IgD-negative memory B cell (primary cell): ENCODE measurements around the gene PRM1. TPM values are rescaled to one million over a fixed set of nuclear protein-coding genes. Genes with fewer than 3 reads are reported as not detected.
"Not testable (repeated sequence)": the region's sequence is repeated elsewhere in the genome, so short reads cannot be mapped to it uniquely, and the experiment has no call there.

Source experiments
- H3K27ac Mint-ChIP-seq, 3 donors: one replicate each; pipeline ENCODE4 v1.8.0; 2020 to 2022; ENCODE audit warnings: mild to moderate bottlenecking in 3 of 3, mixed read lengths in 3 of 3, moderate library complexity in 1 of 3
- H3K27me3 Mint-ChIP-seq: one replicate; pipeline ENCODE4 v1.8.0; 2021; ENCODE audit warnings: mixed read lengths
- H3K36me3 Mint-ChIP-seq: one replicate; pipeline ENCODE4 v1.8.0; 2020; ENCODE audit warnings: mild to moderate bottlenecking, mixed read lengths
- H3K4me1 Mint-ChIP-seq, 3 donors: one replicate each; pipeline ENCODE4 v1.8.0; 2020 to 2022; ENCODE audit warnings: mixed read lengths in 3 of 3, mild to moderate bottlenecking in 1 of 3
- H3K4me3 Mint-ChIP-seq, 4 donors: one replicate each; pipeline ENCODE4 v1.8.0; 2020 to 2022; ENCODE audit warnings: mild to moderate bottlenecking in 4 of 4, mixed read lengths in 4 of 4, moderate library complexity in 3 of 4
- H3K9me3 Mint-ChIP-seq, 3 donors: one replicate each; pipeline ENCODE4 v1.8.0; 2020 to 2021; ENCODE audit warnings: mixed read lengths in 3 of 3, mild to moderate bottlenecking in 1 of 3
- polyA plus RNA-seq: library from polyadenylated mRNA; unstranded; fragments of 300-500 nt; fragmentation: Illumina TruSeq; gene quantifications from one replicate; pipeline ENCODE4 v1.2.3, GENCODE V29; 2021

Gene PRM1
- polyA plus RNA-seq, 1 donor from 2014 or later = not detected

DNA sequence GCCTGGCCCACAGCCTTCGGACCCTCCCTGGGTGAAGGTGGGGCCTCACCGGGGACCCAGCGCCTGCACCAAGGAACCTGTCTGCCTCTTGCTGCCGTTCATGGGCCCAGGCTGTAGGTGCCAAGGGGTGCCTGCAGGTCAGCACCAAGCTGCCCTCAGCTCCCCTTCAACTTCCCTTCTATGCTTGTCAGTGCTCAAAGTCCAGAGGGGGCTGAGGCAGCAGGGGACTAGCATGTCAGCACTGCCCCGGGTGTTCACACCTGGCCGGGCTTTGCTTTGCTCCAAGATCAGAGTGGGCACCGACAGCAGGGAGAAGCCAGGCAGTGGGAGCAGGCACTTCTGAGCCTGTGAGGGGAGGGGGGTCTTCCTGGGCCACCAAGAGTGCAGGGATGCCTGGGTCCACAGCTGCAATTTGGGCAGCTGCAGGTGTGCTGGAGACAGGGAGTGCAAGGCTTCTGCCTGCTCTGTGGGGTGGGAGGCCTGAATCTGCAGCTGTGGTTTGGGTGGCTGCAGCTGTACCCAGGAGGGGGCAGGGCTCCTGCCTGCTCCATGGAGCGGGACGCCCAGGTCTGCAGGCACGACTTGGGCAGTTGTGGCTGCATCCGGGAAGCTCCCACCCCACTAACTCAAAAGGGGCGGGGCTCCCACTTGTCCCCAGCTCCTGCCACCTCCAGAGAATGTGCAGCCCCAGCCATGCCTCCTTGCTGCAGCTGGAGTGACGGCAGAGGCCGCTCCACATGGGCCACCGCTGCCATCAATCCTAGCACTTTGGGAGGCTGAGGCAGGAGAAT is 27.6 kb upstream of the PRM1 start:
- H3K27ac Mint-ChIP-seq = peak overlapping the region; percentile 23 to 97 (median 92)
- peak overlapping the region in 3 of 4 donors; percentile 42 to 78 (median 47) for H3K4me3 Mint-ChIP-seq
- H3K4me1 Mint-ChIP-seq = peaks cover 28 to 51% (median 46%) of the 10 kb centered on the region in 3 donors
- H3K27me3 Mint-ChIP-seq = peaks cover 3% of the 10 kb centered on the region
- peaks cover 0 to 2% (median 0%) of the 10 kb centered on the region in 3 donors for H3K9me3 Mint-ChIP-seq
- H3K36me3 Mint-ChIP-seq = no peaks in the 10 kb centered on the region

DNA sequence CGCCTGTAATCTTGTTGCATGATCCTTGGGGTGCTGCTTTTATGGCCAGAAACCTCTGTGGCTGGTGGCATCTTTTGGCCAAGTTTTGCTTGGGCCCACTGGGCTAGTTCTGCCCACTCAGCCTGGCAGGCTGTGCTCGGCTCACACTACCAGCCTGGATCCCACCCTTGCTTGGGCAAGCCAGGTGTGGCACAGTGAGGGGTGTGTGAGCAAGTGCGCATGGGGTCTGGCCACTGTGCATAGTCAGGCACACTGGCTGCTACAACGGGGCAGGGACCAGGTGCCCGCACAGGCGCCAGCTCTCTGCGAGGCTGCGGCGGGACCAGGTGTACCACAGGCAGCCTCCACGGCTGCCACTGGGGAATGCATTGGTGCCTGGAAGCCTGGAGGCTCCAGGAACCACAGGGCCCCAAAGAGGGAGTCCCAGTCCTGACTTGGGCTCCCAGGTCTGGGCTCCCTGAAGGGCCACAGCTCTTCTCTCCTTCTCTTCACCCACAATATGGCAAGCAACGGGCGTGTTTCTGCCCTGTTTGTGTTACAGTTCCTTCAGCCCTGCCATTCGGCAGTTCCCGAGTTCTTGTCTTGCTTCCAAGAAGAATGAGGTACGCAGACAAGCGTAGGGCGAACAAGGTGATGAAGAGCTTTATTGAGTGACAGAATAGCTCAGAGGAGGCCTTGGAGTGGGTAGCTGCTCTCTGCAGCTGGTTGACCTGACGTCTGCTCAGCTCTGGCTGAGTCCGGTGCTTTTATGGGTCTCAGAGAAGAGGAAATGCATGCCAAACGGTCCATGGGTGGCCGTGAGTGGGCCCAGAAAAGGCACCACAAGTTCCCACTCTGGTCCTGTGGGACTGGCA is 26.7 kb upstream of the PRM1 start:
- H3K4me1 Mint-ChIP-seq = peaks cover 24 to 45% (median 38%) of the 10 kb centered on the region in 3 donors
- H3K27me3 Mint-ChIP-seq = peaks cover 3% of the 10 kb centered on the region
- H3K36me3 Mint-ChIP-seq = no peaks in the 10 kb centered on the region
- peak overlapping the region in 3 of 4 donors; percentile 32 to 76 (median 47) for H3K4me3 Mint-ChIP-seq
- H3K9me3 Mint-ChIP-seq = peaks cover 0 to 2% (median 0%) of the 10 kb centered on the region in 3 donors
- peak overlapping the region in 2 of 3 donors; percentile 23 to 92 for H3K27ac Mint-ChIP-seq

DNA sequence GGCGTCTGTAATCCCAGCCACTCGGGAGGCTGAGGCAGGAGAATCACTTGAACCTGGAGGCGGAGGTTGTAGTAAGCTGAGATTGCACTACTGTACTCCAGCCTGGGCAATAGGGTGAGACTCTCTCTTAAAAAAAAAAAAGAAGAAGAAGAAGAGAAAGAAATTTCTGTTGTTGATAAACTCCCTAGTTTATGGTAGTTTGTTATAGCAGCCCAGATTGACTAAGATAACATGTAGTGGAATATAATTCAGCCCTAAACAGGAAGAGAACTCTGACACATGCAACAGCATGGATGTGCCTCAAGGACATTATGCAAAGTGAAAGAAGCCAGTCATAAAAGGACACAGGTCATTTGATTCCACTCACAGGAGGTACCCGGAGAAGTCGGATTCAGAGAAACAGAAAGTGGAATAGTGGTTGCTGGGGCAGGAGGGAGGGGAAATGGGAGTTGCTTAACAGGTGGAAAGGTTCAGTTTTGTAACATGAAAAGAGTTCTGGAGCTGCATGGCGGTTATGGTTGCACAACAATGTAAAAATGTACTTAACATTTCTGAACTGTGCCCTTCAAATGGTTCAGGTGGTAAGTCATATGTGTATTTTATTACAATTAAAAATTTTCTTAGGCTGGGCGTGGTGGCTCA is 26.0 kb upstream of the PRM1 start:
- Mint-ChIP-seq H3K27ac (peak overlapping the region; percentile 46 to 54 (median 50)), H3K27me3 (no peaks in the 10 kb centered on the region), H3K36me3 (no peaks in the 10 kb centered on the region), H3K4me1 (peaks cover 20 to 40% (median 37%) of the 10 kb centered on the region in 3 donors), H3K9me3 (peaks cover 0 to 2% (median 0%) of the 10 kb centered on the region in 3 donors), H3K4me3 (peak overlapping the region in 2 of 4 donors; percentile 5 to 61)

DNA sequence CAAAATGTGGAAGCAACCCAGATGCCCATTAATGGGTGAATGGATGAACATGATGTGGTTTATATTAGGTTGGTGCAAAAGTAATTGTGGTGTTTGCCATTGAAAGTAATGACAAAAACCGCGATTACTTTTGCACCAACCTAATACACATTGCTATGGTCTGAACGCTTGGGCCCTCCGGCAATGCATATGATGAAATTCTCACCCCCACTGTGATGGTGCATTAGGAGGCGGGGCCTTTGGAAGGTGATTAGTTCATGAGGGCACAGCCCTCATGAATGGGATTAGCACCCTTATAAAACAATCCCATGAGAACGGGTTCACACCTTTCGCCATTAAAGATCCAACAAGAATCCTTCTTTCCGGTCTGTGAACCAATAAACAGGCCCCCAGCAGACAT is 25.3 kb upstream of the PRM1 start:
- no peaks in the 10 kb centered on the region for H3K36me3 Mint-ChIP-seq
- peaks cover 16 to 38% (median 31%) of the 10 kb centered on the region in 3 donors for H3K4me1 Mint-ChIP-seq
- H3K9me3 Mint-ChIP-seq = peaks cover 0 to 2% (median 0%) of the 10 kb centered on the region in 3 donors
- no peak overlapping the region for H3K4me3 Mint-ChIP-seq
- H3K27me3 Mint-ChIP-seq = no peaks in the 10 kb centered on the region
- H3K27ac Mint-ChIP-seq = peak overlapping the region in 2 of 3 donors; percentile 46 to 88

DNA sequence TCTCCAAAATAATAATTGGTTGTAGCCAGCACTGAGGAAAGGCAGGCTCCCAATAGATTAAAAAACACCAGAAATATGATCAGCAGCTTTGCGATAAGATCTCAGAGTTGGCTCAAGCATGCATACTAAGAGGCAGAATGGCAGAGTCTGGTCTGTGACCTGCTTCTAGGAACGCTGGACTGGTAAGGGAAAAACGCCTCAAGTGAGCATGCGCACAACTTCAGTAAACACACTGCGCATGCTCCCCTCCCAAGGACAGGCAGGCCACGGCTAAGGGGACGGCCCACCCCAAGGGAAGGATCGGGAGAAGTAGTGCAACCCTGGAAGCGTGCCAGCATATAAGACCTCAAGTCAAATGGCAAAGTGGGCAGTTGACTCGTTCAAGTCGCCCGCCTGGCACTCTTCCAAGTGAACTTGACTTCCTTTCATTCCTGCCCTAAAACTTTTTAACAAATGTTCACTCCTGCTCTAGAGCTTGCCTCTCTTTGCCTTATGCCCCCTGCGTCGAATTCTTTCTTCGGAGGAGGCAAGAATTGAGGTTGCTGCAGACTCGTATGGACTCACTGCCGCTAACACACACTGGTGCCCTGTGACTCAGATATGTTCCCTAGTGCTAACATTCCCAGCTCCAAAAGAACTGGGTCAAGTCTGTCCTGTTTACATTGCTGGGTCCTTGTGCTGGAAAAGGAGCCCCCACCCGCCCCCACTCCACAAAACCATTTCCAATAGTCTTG is 22.4 kb upstream of the PRM1 start:
- peaks cover 10 to 26% (median 22%) of the 10 kb centered on the region in 3 donors for H3K4me1 Mint-ChIP-seq
- H3K27me3 Mint-ChIP-seq = no peaks in the 10 kb centered on the region
- H3K27ac Mint-ChIP-seq = peak overlapping the region in 1 of 3 donors; percentile 57
- H3K4me3 Mint-ChIP-seq = no peak overlapping the region
- H3K9me3 Mint-ChIP-seq = peaks cover 0 to 2% (median 0%) of the 10 kb centered on the region in 3 donors
- H3K36me3 Mint-ChIP-seq = peaks cover 1% of the 10 kb centered on the region

DNA sequence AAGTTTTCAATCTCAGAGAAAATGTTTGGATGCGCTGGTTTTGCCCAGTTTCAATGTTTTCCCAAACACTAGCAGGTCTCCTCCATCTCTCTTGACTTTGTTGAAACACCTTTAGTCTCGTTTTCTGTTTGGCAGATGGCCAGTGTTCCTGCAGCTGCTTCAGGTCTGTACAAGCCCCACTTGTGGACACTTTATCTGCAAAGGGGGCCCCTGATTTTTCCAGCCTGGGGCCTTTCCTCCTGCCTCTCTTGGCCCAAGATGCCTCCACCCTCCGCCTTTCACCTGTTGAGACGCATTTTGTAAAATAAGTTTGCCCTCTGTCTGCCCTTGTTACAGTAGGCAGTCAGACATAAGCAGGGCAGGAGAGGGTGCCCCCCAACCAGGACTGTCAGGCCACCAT is 21.8 kb upstream of the PRM1 start:
- peak overlapping the region in 1 of 3 donors; percentile 57 for H3K27ac Mint-ChIP-seq
- peaks cover 1% of the 10 kb centered on the region for H3K36me3 Mint-ChIP-seq
- H3K9me3 Mint-ChIP-seq = peaks cover 0 to 2% (median 0%) of the 10 kb centered on the region in 3 donors
- H3K4me3 Mint-ChIP-seq = no peak overlapping the region
- H3K27me3 Mint-ChIP-seq = no peaks in the 10 kb centered on the region
- H3K4me1 Mint-ChIP-seq = peaks cover 11 to 23% (median 20%) of the 10 kb centered on the region in 3 donors

DNA sequence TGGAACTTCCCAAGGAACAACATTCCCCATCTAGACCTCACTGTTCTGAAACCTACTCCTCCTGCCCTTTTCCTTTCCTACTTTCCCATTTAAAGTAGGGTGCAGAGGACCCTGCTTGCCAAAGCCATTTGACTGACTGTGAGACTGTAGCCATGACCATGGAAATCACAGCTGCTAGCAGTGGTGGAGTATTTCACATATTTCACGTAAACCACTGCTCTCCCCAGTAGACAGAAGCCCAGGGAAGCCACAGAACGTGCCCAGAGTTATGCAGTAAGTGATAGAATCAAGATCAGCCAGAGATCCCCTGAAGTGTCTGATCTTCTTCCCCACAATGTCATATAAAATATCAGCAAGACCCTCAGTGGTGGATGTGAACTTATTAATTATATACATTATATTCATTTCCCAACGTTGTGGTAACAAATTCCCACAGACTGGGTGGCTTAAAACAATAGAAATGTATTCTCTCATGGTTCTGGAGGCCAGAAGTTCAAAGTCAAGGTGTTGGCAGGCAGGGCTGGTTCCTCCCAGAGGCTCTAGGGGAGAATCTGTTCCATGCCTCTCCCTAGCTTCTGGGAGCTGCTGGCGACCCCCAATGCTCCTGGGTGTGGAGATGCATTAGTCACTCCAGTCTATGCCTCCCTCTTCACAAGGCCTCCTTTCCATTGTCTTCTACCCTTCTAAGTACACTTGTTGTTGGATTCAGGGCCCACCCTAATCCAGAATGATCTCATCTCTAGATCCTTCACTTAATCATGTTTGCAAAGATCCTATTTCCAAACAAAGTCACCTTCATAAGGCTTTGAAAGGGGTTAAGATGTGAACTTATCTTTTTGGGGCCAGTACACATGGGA is 20.7 kb upstream of the PRM1 start:
- H3K36me3 Mint-ChIP-seq = peaks cover 1% of the 10 kb centered on the region
- peak overlapping the region in 1 of 3 donors; percentile 46 for H3K27ac Mint-ChIP-seq
- H3K4me3 Mint-ChIP-seq = no peak overlapping the region
- H3K27me3 Mint-ChIP-seq = no peaks in the 10 kb centered on the region
- no peaks in the 10 kb centered on the region for H3K9me3 Mint-ChIP-seq
- H3K4me1 Mint-ChIP-seq = peaks cover 18 to 27% (median 27%) of the 10 kb centered on the region in 3 donors

DNA sequence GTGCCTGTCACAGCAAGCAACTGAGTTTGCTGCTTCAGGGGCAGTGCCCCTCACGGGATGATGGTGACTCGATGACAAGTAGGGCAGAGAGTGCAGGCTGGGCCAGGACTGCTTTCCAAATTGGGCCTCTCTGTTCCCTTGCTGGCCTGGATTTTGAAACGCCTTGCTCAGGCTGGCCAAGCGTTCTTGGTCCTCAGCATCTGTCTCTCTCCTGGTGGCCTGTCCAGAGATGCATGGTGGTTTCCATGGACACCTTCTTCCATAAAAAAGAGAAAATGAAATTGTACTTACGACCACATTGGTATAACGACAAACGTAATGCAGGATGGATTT is 19.4 kb upstream of the PRM1 start:
- H3K27ac Mint-ChIP-seq = peak overlapping the region in 1 of 3 donors; percentile 27
- no peaks in the 10 kb centered on the region for H3K27me3 Mint-ChIP-seq
- no peak overlapping the region for H3K4me3 Mint-ChIP-seq
- H3K9me3 Mint-ChIP-seq = no peaks in the 10 kb centered on the region
- peaks cover 21 to 32% (median 28%) of the 10 kb centered on the region in 3 donors for H3K4me1 Mint-ChIP-seq
- H3K36me3 Mint-ChIP-seq = peaks cover 1% of the 10 kb centered on the region

DNA sequence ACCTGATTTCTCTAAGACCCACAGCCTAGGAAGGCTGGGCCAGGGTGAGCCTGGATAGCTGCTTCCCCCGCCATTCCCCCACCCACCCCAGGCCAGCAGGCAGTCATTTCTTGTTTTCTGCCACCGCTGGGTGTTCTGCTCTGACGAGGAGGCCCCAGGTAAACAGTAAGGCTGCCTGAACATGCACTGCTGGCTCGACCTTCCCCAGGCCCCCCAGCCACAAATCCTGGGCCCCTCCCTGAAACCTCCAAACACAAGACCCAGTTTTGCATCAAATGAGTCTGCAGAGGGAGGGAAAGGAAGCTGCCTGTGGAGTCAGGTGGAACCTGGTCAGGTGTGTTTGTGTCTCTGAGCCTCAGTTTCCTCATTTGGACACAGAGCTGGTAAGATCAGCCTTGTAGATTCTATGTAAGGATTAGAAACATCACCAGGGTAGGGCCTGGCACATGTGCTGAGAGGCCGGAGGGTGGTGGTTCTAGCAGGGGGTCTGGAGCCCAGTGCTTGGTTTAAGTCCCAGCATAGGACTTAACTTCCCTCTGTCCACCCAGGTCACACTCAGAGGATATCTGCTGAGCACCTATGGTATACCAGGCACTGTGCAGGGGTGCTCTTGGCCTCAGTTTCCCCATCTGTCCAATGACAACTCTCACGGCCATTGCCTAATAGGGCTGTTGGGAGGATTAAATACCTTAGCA is 18.9 kb upstream of the PRM1 start:
- Mint-ChIP-seq H3K27ac (peak overlapping the region in 1 of 3 donors; percentile 27), H3K4me3 (no peak overlapping the region), H3K9me3 (no peaks in the 10 kb centered on the region), H3K4me1 (peaks cover 24 to 32% (median 30%) of the 10 kb centered on the region in 3 donors), H3K27me3 (peaks cover under 1% of the 10 kb centered on the region), H3K36me3 (peaks cover 1% of the 10 kb centered on the region)

DNA sequence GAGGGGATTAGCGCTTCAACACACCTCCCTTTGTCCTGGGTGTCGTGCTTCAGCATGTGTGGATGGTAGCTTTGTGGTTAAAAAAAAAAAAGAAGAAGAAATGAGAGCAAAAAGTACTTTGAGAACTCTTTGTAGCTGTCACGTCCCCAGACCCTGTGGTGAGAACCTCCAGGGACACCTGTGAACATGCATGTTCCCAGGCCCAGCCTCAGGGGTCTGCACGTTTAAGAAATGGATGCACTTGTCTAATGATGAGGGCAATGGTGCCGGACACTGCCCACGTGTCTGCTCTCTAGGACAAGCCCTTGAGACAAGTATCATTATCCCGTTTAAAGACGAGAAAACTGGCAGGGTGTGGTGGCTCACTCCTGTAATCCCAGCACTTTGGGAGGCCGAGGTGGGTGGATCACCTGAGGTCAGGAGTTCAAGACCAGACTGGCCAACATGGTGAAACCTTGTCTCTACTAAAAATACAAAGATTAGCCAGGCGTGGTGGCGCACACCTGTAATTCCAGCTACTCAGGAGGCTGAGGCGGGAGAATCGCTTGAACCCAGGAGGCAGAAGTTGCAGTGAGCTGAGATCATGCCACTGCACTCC is 17.9 kb upstream of the PRM1 start:
- not testable (repeated sequence) for H3K36me3 Mint-ChIP-seq, H3K27me3 Mint-ChIP-seq, H3K9me3 Mint-ChIP-seq
- peaks cover 28 to 34% (median 31%) of the 10 kb centered on the region in 3 donors for H3K4me1 Mint-ChIP-seq
- peak overlapping the region in 3 of 4 donors; percentile 27 to 81 (median 75) for H3K4me3 Mint-ChIP-seq
- H3K27ac Mint-ChIP-seq = peak overlapping the region in 2 of 3 donors; percentile 84 to 93

DNA sequence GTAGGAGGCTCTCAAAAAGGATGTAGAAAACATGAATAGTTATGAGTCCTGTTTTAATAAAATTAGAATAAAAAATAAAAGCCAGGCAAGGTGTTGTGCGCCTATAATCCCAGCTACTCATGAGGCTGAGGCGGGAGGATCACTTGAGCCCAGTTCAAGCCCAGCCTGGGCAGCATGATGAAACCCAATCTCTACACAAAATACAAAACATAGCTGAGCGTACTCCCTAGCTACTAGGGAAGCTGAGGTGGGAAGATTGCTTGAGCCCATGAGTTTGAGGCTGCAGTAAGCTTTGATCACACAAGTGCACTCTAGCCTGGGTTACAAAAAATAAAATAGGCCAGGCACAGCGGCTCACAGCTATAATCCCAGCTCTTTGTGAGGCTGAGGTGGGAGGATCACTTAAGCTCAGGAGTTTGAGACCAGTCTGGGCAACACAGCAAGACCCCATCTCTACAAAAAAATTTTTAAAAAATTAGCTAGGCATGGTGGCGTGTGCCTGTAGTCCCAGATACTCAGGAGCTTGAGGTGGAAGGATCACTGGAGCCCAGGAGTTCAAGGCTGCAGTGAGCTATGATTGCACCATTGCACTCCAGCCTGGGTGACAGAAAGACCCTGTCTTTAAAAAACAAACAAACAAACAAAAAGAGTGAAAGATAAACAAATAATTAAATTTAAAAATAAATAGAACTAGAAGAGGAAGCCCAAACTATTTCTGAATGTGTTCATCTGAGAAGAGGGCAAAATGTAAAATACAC is 17.2 kb upstream of the PRM1 start:
- H3K4me1 Mint-ChIP-seq = peaks cover 28 to 33% (median 32%) of the 10 kb centered on the region in 3 donors
- H3K27ac Mint-ChIP-seq = peak overlapping the region; percentile 90 to 95 (median 93)
- peak overlapping the region in 3 of 4 donors; percentile 54 to 83 (median 75) for H3K4me3 Mint-ChIP-seq
- H3K36me3 Mint-ChIP-seq = peaks cover 1% of the 10 kb centered on the region
- no peaks in the 10 kb centered on the region for H3K9me3 Mint-ChIP-seq
- peaks cover 10% of the 10 kb centered on the region for H3K27me3 Mint-ChIP-seq

DNA sequence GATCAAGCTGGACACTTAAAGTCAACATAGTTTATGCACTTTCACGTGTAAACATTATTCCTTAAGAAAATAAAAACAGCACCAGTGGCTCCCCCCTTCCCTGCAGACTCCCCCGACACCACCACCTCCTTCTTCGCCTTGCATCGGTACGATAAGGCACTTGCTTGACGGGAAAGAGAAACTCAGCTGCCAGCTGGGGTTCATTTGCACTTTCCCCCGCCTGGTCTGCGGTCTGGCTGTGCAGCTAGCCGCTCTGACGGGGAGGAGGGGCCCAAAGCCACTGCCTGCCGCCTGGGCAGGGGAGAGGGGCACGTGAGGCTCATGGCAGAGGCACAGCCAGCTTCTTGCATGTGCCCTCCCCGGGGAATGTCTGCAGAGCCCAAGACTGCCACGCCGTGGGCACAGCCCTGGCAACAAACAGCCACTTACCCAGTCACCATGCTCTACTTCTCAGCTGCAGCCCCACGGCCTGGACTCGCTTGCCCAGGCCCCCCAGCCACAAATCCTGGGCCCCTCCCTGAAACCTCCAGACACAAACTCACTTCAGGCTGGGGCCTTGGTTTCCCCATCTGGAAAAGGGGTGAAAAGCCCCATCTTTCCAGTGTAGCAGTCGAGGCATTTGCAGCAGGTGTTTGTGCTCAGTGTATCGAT is 16.5 kb upstream of the PRM1 start:
- no peaks in the 10 kb centered on the region for H3K9me3 Mint-ChIP-seq
- H3K4me1 Mint-ChIP-seq = peaks cover 28 to 33% (median 33%) of the 10 kb centered on the region in 3 donors
- peak overlapping the region; percentile 54 to 89 (median 76) for H3K4me3 Mint-ChIP-seq
- H3K36me3 Mint-ChIP-seq = peaks cover 1% of the 10 kb centered on the region
- H3K27ac Mint-ChIP-seq = peak overlapping the region; percentile 90 to 95 (median 93)
- peaks cover 15% of the 10 kb centered on the region for H3K27me3 Mint-ChIP-seq
